Type B pancreatic cell (in vitro differentiated cells): Measurements from ENCODE around the gene CCDC57. TPM values are rescaled to one million over a fixed set of nuclear protein-coding genes. Genes with fewer than 3 reads are reported as not detected.

ENCODE experiments used
- DNase-seq: peaks from one replicate; pipeline ENCODE4 v3.0.0; 2021; ENCODE audit warnings: mixed read lengths; ENCODE audit not compliant: unreplicated experiment; ENCODE audit errors: extremely low spot score
- H3K27ac Mint-ChIP-seq: 2 replicates; pipeline ENCODE4 v1.8.0; 2021; ENCODE audit warnings: mild to moderate bottlenecking, mixed read lengths
- H3K27me3 Mint-ChIP-seq: 2 replicates; pipeline ENCODE4 v1.8.0; 2021; ENCODE audit warnings: mixed read lengths
- H3K36me3 Mint-ChIP-seq: 2 replicates; pipeline ENCODE4 v1.8.0; 2021; ENCODE audit warnings: mixed read lengths
- H3K4me1 Mint-ChIP-seq: one replicate; pipeline ENCODE4 v1.8.0; 2021; ENCODE audit warnings: mixed read lengths; ENCODE audit not compliant: unreplicated experiment
- H3K4me3 Mint-ChIP-seq: 2 replicates; pipeline ENCODE4 v1.8.0; 2021; ENCODE audit warnings: mild to moderate bottlenecking, mixed read lengths
- H3K9me3 Mint-ChIP-seq: 2 replicates; pipeline ENCODE4 v1.8.0; 2021; ENCODE audit warnings: mixed read lengths
- CTCF ChIP-seq: fragments of 200-600 bp; sonication (generic); conservative IDR thresholded peaks from 2 replicates; pipeline ENCODE4 v1.5.0; 2021; ENCODE audit warnings: antibody characterized with exemption, mild to moderate bottlenecking
- total RNA-seq: library from RNA; stranded (reverse); gene quantifications from 2 replicates; pipeline ENCODE4 v1.2.1, GENCODE V29; 2021; ENCODE audit warnings: low replicate concordance

CCDC57 gene
- total RNA-seq, 1 donor from 2014 or later = 58.7 TPM

GRCh38 chr17:82152114-82152513 lies 60.5 kb downstream of the CCDC57 start:
- Mint-ChIP-seq H3K4me3 (no peak overlapping the region), H3K27me3 (no peaks in the 10 kb centered on the region), H3K27ac (no peak overlapping the region), H3K36me3 (peaks cover 3% of the 10 kb centered on the region), H3K4me1 (no peaks in the 10 kb centered on the region), H3K9me3 (no peaks in the 10 kb centered on the region)
- no peak for DNase-seq
- TF ChIP-seq CTCF = no peak

- no peak for DNase-seq
These were observed 61.3 kb downstream of the CCDC57 start for GRCh38 chr17:82151106-82151957.

GRCh38 chr17:82149401-82150099 lies 63.1 kb downstream of the CCDC57 start:
- H3K27ac Mint-ChIP-seq = no peak overlapping the region
- no peak for TF ChIP-seq CTCF
- H3K4me3 Mint-ChIP-seq = no peak overlapping the region
- no peaks in the 10 kb centered on the region for H3K27me3 Mint-ChIP-seq
- no peaks in the 10 kb centered on the region for H3K4me1 Mint-ChIP-seq
- no peaks in the 10 kb centered on the region for H3K9me3 Mint-ChIP-seq
- H3K36me3 Mint-ChIP-seq = peaks cover 8% of the 10 kb centered on the region
- DNase-seq = no peak

More at GRCh38 chr17:82151106-82151957, 61.3 kb downstream of the CCDC57 start:
- Mint-ChIP-seq H3K27me3 (no peaks in the 10 kb centered on the region), H3K36me3 (peaks cover 8% of the 10 kb centered on the region), H3K4me3 (no peak overlapping the region), H3K4me1 (no peaks in the 10 kb centered on the region), H3K9me3 (no peaks in the 10 kb centered on the region), H3K27ac (no peak overlapping the region)
- TF ChIP-seq CTCF = no peak

GRCh38 chr17:82148997-82149396 lies 63.6 kb downstream of the CCDC57 start:
- peaks cover 8% of the 10 kb centered on the region for H3K36me3 Mint-ChIP-seq
- H3K9me3 Mint-ChIP-seq = no peaks in the 10 kb centered on the region
- no peak for TF ChIP-seq CTCF
- DNase-seq = no peak
- no peak overlapping the region for H3K27ac Mint-ChIP-seq
- no peaks in the 10 kb centered on the region for H3K4me1 Mint-ChIP-seq
- no peak overlapping the region for H3K4me3 Mint-ChIP-seq
- no peaks in the 10 kb centered on the region for H3K27me3 Mint-ChIP-seq

- Mint-ChIP-seq H3K4me1 (peaks cover 5% of the 10 kb centered on the region), H3K36me3 (peaks cover 8% of the 10 kb centered on the region), H3K4me3 (no peak overlapping the region), H3K9me3 (no peaks in the 10 kb centered on the region), H3K27me3 (no peaks in the 10 kb centered on the region), H3K27ac (no peak overlapping the region)
- DNase-seq = no peak
- no peak for TF ChIP-seq CTCF
These were observed 64.6 kb downstream of the CCDC57 start for GRCh38 chr17:82148011-82148410.
